CD4-positive, alpha-beta T cell treated with Interferon alpha-2 for 1 hour (primary cell): ENCODE data around the gene MTOR.
"Not testable (repeated sequence)": the region's sequence is repeated elsewhere in the genome, so short reads cannot be mapped to it uniquely, and the experiment has no call there.

Experiments
- DNase-seq, 2 donors: peaks; one replicate each; pipeline ENCODE4 v3.0.0-alpha.2; 2020 to 2022

Gene MTOR

DNA sequence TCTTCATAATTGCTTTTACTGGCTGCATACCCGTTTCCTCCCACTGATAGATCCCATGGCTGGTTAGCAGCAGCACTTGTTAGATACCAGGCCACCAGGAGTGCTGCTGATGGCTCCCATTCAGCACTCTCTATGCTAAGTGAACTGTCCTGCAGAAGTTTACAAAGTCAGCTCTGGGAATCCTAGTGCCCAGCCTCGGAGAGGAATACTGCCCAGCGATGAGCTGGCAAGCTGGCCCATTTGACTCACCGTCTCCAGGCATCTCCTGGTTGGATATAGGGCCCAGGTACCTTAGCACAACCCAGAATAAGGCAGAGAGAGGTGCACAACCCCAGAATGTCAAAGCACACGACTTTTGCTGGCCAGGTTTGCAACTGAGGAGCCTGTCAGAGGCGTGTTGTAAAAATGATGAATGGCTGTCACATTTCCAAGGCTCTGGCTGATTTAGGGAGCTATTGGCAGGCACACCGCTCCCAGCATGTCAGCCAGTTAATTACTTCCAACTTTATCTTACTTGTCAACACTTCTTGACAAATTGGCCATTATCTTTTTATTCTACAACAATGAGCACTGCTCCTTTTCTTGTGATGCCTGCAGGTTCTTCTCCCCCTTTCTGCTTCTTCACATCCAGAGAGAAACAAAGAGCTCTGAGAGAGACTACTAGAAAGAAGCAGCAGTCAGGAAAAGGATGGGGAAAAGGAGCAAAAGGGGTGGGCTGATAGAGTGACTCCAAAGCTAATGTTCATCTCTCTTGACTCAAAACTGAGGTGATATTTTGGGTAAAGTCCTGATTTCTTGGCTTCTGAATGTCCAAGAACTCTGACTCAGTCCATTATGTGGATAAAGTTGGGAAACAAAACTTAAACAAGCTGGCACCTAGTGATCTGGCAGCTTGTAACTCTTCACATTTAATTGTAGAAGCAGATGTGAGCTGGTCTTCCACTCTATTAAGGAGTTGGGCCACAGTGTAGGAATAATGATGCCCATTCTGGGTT is 84.0 kb downstream of the MTOR start:
- no peak for DNase-seq

DNA sequence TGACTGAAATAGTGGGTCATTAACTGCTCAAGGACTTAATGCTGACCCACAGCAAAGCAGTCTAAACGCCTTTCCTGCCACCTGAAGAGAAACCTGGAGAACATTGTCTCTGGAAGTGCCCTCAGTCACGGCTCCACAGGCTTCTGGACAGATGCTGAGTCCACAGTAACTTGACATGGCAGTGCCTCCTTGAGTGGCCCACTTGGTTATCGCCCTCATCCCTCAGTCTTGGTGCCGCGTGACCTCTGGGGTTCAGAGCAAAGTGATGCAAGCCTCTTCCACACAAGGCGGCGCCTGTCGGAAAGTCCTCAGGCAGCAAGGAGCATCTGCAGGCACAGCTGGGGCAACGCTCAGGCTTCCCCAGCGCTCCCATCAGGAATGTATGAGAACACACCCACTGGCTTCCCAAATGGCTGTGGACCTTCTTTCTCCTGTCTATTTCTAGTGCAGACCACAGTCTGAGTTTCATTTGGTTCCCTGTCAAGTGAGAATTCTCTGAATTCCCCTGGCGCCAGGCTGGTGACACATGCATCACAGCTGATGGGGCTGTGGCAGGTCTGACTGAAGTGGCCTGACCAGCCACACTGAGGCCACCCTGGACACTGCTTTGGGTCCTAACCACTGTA is 86.2 kb downstream of the MTOR start:
- DNase-seq = no peak

DNA sequence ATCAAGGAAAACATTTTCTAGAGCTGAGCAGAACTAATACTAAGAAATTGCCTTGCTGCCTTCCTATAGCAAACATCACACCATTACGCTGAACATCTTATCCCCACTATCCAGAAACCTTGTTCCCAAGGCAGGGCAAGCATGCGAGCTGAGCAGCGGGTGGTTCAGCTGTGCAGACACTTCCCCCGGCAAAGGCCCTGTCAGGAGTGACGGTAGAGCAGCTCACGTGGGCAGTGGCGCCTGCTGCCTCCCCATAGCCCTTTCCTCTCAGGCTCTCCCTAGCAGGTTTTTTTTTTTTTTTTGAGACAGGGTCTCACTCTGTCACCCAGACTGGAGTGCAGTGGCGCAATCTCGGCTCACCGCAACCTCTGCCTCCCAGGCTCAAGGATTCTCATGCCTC is 86.9 kb downstream of the MTOR start:
- no peak for DNase-seq

DNA sequence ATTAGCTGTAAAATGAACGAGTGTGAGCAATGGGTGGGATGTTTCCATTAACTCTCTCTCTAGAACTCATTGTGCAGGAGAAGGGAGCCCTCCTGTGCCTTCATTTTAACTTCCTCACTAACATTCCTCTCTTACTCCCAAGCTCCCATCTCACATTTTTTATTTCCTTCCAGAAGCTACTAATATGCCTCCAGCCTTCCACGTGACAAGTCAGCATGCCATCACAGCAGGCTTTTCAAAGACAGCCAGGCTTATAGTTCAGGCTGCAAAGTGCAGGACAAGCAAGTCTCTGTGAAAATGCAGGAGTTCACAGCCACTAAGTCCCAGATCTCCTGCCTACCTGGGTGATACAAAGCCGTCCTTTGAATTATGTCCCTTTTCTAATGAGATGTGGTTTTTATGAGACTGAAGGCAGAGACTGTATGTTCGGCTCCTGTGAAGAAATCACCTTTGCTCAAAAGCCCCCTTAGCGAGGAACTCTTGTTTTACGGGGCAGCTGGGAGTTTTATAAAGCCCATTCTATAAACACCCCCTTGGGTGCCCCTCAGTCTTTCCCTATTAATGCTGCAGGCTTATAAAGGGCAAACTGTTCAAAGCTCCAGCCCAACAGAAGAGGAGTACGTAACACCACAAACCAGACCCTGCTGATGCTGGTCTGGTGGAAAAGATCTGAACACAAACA is 87.9 kb downstream of the MTOR start:
- no peak for DNase-seq

DNA sequence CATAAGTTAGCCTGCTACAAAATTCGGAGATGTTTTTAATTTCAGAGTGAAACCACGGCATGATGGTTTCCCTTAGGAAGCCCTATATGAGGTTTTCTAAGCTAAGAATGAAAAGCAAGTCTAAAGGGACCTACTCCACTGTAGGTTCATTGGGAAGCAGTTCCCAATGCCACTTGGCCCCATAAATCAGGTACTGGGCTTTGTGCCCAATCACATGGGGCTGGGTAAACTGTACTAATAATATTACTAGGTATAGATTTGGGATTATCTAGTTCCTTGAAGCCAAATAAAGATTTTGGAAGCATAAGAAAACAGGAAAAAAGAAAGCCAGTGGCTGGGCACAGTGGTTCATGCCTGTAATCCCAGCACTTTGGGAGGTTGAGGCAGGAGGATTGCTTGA is 92.2 kb downstream of the MTOR start:
- no peak for DNase-seq

DNA sequence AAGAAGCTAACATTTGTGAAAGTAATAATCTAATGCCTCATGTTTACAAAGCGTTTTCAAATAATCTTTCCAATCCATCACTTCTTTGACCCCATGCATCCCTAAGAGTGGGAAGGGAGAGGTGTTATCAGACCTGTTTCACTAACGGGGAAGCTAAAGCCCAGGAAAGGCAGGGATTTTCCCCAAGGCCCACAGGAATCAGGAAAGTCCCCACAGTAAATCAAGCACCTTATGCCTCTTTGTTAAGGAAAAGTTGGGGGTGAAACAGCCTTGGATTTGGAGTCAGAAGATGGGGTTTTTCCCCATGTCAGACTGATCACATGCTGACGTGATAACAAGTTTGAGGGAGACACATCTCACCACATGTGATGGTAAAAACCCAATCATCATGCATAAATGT is 93.1 kb downstream of the MTOR start:
- no peak for DNase-seq

DNA sequence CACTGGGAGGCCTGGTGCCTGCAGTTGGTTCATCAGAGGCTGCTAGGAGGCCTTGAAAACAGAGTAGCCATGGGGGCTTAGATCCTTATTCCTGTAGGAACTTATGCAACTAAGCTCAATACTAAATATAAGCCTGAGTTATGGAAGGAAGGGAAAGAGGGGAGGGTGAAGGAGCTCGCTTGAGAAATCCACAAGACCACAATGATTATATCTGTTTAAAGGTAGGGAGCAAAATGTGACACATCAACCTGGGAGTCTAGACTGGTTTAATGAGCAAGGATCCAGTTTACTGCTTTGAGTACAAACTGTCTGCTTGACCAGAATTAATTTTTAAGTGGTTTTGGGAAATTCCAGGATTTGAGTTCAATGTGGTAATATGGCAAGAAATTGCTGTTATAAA is 93.6 kb downstream of the MTOR start:
- no peak for DNase-seq

DNA sequence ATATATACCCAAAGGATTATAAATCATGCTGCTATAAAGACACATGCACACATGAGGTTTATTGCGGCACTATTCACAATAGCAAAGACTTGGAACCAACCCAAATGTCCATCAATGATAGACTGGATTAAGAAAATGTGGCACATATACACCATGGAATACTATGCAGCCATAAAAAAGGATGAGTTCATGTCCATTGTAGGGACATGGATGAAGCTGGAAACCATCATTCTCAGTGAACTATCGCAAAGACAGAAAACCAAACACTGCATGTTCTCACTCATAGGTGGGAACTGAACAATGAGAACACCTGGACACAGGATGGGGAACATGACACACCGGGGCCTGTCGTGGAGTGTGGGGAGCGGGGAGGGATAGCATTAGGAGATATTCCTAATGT is 95.6 kb downstream of the MTOR start:
- not testable (repeated sequence) for DNase-seq

DNA sequence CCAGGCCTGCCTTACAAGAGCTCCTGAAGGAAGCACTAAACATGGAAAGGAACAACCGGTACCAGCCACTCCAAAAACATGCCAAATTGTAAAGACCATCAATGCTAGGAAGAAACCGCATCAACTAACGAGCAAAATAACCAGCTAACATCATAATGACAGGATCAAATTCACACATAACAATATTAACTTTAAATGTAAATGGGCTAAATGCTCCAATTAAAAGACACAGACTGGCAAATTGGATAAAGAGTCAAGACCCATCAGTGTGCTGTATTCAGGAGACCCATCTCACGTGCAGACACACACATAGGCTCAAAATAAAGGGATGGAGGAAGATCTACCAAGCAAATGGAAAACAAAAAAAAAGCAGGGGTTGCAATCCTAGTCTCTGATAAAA is 99.6 kb downstream of the MTOR start:
- not testable (repeated sequence) for DNase-seq

DNA sequence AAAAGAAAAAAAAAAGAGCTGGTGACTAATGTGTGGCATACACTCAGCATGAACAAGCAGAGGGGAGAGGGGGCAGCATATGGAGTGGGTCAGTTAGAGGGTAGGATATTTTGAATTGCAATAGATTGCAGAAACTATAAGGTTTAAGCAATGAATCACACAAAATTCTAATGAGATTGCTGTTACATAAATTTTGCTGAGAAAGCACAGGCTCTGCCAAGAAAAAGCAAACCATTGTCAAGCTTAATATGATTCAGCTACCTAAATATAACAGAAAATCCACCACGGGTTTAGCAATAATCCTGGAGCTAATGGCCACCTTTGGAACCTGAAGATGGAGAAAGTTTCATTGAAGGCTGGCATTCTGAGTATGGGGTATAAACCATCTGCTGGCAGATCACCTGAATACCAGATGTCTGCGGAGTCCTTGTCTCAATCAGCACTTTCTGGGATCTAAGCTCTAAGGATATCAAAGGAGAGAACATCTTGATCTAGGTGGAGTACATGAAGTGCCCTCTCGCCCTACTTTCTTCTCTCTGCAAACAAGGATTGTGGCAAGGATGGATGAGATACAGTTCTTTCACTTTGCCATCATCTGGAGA is 103.5 kb downstream of the MTOR start:
- DNase-seq = no peak

DNA sequence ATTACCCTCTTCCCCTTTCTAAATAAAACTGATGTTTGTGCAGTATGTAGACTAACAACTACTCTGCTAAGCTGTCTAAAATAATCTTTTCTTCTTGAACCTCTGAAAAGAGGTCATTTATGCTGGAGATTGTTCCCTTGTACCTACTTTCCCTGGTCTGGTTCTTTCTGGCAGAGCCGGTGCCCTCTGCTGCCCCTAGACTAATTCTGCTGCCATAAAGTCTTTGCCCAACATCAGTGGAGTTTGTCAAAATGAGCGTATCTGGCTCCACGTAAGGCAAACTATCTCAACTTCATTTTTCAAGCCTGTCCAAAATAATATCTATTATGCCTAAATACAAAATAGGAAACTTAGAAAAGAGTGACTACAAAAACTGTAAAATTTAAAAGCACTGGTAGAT is 104.1 kb downstream of the MTOR start:
- no peak for DNase-seq

DNA sequence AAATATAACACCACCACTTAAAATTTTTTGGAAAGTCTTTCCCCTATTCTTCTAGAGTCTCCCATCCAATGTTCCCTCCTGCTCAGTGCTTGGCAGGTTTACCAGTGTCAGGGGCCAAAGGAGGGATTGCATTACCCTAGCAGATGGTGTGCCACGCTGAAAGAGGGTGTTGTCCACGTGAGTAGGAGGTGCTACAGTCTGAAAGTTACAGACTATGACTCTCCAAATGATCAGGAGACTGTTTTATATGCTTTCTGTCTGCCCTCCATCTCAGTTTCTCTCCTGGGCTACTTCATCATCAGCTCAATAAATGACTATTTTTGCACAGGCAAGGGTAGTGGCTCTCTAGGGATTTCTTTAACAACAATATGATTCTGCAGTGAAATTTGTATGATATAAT is 104.5 kb downstream of the MTOR start:
- no peak for DNase-seq

DNA sequence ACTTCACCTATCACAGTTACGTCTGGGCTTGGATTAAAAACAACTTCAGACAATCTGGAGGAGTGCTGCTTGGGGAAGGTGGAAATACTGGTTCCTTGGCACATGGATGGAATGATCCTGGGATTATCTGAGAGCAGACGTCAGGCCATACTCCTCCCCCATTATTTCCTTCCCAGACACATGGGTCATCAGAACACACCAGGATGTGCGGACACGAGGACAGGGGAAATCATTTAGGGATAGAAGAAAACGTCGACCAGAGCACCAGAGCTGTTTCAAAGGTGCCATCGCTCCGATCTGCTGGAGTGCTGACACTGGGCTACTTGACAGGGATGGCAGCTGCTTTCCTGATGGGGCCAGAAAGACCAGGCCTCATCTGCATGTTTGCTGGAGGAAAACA is 105.0 kb downstream of the MTOR start:
- DNase-seq = no peak

DNA sequence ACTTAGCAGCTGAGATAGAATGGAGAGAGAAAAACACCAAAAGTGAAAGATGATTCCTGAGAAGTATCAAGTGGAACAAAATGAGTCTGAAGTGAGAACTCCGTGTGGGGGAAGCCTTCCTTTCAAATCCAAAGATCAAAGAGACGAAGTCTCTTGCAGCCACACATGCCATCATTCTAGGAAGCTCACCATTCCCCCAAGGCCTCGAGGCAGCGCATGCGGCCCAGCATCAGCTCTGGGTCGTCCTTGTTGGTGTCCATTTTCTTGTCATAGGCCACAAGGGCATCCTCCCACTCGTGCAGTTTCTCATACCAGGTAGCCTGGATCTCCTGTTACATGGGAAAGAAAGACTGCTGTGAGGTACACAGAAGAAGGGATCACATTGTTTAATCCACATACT is 105.4 kb downstream of the MTOR start:
- no peak for DNase-seq

DNA sequence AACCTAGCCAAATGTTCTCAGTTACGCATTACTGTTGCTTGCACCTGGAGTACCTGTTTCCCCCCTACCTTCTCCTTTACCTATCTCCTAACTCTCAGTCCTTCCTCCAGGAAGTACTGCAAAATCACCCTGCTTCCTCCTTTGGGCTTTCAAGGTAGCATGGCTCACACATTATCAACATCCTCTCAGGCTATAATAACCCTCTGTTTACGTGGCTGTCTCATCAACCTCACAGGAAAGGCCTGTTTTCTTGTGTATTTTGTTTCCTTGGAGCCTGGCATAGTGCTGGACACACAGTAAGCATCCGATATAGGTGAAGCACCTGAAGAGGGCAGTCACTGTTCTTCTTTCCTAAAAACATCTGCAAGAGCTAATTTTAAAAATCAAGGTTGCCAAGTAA is 105.9 kb downstream of the MTOR start:
- no peak for DNase-seq

DNA sequence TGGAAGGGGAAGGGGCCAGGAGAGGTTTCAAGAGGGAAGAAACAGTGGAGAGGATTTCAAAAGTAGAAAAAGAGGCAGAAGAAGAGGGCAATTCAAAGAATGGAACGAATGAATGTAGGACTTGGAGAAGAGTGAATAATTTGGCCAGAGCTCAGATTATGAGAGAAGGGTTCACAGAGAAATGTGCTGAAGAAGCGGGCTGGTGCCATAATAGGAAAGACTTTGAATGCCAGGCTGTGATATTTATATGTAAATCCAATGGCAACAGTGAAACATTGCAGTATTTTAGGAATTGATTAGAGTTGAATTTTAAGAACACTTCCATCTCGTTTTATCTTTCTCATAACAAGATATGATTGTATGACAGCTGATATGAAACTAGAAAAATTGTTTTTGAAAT is 109.2 kb downstream of the MTOR start:
- no peak for DNase-seq

DNA sequence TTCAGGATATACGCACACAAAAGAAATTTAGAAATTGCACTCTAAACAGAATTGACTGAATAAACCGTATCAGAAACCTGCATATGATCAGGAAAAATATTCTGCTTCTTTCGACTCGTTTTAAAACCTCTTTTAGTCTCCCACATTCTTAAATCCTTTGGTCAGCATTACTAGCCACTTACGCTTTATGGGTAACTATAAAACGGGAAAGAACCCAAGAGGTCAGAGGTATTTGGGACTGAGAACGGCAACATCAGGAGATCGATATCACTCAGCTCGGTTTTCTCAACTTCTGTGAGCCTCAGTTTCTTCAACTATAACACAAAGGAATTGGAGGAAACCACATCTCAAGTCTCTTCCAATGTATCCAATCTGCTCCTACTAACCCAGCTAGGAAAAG is 109.6 kb downstream of the MTOR start:
- no peak for DNase-seq

DNA sequence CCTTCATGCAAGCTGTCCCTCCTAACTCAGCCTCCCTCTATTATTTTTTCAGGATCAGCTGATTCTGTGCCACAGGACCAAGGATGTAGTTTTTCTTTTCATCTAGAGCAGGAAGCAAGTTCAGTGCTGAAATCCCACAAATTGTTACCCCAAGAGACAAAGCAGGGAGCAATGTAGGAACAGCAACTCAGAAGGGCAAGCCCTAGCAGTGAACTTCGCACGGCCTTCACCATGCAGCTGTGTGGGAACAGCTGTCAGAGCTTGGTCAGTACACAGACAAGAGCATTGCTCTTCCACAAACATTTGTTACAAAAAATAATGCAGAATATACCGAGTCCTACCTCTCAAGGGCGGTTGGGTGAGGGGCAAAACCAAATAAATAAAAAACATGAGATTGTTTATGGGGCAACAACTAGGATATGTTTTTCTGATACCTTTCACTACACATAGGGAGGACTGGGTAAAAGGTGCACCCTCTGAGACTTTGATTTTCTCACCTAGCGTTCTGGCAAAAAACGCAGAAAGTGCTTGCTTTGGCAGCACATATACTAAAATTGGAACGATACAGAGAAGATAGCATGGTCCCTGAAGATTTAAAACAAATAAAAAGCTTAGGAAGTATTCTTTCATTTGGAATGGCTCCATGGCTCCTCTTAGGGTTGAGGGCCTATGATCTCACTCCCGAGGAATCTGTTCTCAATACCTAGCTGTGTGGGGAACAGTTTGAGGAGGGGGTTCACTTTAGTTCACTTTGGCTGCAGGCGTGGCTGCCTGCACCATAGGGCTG is 110.3 kb downstream of the MTOR start:
- no peak for DNase-seq

DNA sequence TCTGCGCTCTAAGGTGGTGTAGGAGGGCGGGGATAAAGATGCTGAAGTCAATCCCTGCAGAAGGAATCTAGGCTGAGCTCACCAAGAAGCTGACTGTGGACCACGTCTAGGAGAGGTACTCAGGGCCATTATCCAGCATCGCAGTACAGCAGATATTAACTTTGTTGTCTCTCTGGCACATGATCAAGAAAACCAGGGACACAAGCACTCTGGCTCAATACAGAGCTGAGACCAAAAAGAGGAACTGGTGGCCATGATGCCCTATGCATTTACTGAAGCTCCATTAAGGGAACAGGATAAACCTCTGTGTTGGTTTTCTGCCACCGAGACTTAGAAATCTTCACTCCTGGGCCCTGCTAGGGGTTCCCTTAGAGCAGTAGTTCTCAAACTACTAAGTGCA is 111.2 kb downstream of the MTOR start:
- no peak for DNase-seq

DNA sequence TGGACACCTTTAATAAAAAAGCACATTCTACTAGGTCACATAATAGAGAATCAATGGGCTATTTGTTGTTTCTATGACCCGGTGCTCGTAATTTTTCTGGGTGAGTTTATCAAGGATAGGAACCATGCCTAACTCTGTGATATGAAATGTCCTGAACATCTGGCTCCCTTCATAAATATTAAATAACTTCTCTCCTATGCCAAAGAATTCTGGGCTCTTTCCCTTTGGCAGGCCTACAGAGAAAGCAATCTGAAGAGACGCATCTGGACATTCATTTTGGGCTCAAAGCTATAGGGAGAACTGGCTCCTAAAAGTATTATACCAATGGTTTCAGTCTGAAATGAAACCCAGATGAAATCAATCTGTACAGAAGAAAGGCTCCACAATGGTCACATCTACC is 112.0 kb downstream of the MTOR start:
- no peak for DNase-seq

DNA sequence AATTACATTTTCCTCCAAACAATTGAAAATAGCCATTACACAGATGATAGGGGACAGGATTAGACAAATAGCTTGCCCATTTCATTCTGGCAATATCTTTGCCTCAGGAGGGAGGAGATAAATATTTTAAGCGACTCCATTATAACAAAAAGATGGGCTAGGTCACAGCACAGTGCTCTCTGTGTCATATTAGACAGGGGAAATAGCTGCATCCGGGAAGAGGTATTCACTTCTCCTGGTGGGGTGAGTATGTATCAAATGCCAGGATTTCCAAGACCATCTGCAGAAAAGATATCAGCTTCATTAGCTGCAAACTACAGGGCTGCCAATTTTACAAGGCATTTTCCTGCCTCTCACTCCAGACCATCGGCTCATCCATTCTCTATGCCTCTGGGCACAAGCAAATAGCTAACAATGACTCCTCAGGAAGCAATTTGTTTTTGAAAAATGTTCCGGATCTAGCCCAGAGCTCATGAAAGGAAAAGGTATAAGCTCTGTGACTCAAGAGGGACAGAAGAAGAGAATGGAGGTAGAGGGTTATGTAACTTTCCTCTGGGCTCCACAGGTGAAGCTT is 115.1 kb downstream of the MTOR start:
- no peak for DNase-seq

DNA sequence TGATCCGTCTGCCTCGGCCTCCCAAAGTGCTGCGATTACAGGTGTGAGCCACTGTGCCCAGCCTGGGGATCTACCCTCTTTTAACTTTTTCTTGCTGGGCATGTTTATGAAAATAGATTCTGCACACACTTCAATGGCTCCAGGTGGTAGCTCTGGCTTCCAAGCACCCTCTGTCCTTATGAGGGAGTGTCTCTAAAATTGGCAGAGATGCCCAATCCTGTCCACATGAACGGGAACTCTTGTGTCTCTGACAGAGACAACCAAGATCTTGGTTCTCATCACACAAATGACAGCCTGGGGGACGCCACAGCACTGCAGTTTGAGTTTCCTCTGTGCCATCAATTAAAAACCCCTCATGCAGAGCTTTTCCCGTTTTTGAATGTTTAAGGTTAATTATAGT is 116.6 kb downstream of the MTOR start:
- no peak for DNase-seq
